Measurements from ENCODE around the gene OAS1. TPM values are rescaled to one million over a fixed set of nuclear protein-coding genes. Genes with fewer than 3 reads are reported as not detected.
"Not testable (repeated sequence)": the region's sequence is repeated elsewhere in the genome, so short reads cannot be mapped to it uniquely, and the experiment has no call there.

Gene OAS1
- total and polyA plus RNA-seq, 2 donors (not counting 1 experiment from before 2014, with no cell fraction given): 48.3 to 70.2 TPM

GRCh38 chr12:112950701-112951100 is 43.9 kb downstream of the OAS1 start:
- CTCF ChIA-PET: no interaction called here
- H3K9me3 Mint-ChIP-seq (ENCODE audit: insufficient read depth): peaks cover 4% of the 10 kb centered on the region
- Histone ChIP-seq H3K27ac (ENCODE audit: low read length in 2 of 2) (no peak overlapping the region), H3K36me3 (replicated peaks in 1 of 2; ENCODE audit: control extremely low read depth in 1 of 2, control insufficient read depth in 1 of 2, extremely low read depth in 1 of 2, insufficient read depth in 2 of 2, low read length in 1 of 2) (peaks cover 0 to 9% of the 10 kb centered on the region in 2 experiments), H3K79me2 (ENCODE audit: control insufficient read depth, insufficient read depth, low read length) (no peaks in the 10 kb centered on the region), H3K9me3 (ENCODE audit: control extremely low read depth in 1 of 3, control insufficient read depth in 2 of 3, insufficient read depth in 1 of 3, low read length in 2 of 3) (peaks cover 0 to 4% (median 1%) of the 10 kb centered on the region in 3 donors), H3K4me1 (ENCODE audit: control insufficient read depth in 2 of 2, insufficient read depth in 2 of 2, low read length in 2 of 2) (no peaks in the 10 kb centered on the region), H3K27me3 (replicated peaks in 1 of 4; ENCODE audit: control extremely low read depth in 1 of 4, control insufficient read depth in 3 of 4, insufficient read depth in 4 of 4, low read length in 3 of 4) (no peaks in the 10 kb centered on the region), H4K20me1 (ENCODE audit: control insufficient read depth, insufficient read depth, low read length, poor library complexity, severe bottlenecking) (no peaks in the 10 kb centered on the region), H3K9ac (ENCODE audit: low read length) (no peak overlapping the region), H3K4me3 (ENCODE audit: control extremely low read depth in 1 of 5, extremely low read depth in 1 of 5, insufficient read depth in 1 of 5, low read depth in 2 of 5, low read length in 4 of 5) (no peak overlapping the region), H2AFZ (ENCODE audit: insufficient read depth, low read depth, low read length, poor library complexity, severe bottlenecking) (no peak overlapping the region), H3K4me2 (replicated peaks; ENCODE audit: low read depth, low read length, poor library complexity, severe bottlenecking) (no peak overlapping the region)
- ATAC-seq (ENCODE audit: low read depth): no peak
- H3K4me1 Mint-ChIP-seq: no peaks in the 10 kb centered on the region
- 94% methylated on average over 8 of the region's 11 CpGs for WGBS (ENCODE audit: insufficient coverage)
- intact Hi-C loops (cut with micrococcal nuclease): no loop called here
- no peak for DNase-seq
- POLR2A ChIA-PET: no interaction called here
- no peak overlapping the region for H3K4me3 Mint-ChIP-seq
- H3K27ac Mint-ChIP-seq: no peak overlapping the region
- H3K27me3 Mint-ChIP-seq: no peaks in the 10 kb centered on the region
- TF ChIP-seq EZH2 (IDR thresholded peaks at IDR 0.05; ENCODE audit: borderline replicate concordance, insufficient read depth, low read depth, low read length, poor library complexity, severe bottlenecking): no peak
- no peak for TF ChIP-seq CTCF (IDR thresholded peaks at IDR 0.05)

GRCh38 chr12:112957125-112957524 is 50.4 kb downstream of the OAS1 start:
- not testable (repeated sequence) for DNase-seq

More at GRCh38 chr12:112957125-112957524, 50.4 kb downstream of the OAS1 start:
- H3K36me3 ChIP-seq (replicated peaks in 1 of 2; ENCODE audit: control extremely low read depth in 1 of 2, control insufficient read depth in 1 of 2, extremely low read depth in 1 of 2, insufficient read depth in 2 of 2, low read length in 1 of 2): peaks cover 0 to 18% of the 10 kb centered on the region in 2 experiments
- H3K79me2 ChIP-seq (ENCODE audit: control insufficient read depth, insufficient read depth, low read length); H3K27me3 ChIP-seq (replicated peaks in 1 of 4; ENCODE audit: control extremely low read depth in 1 of 4, control insufficient read depth in 3 of 4, insufficient read depth in 4 of 4, low read length in 3 of 4); H3K4me3 Mint-ChIP-seq; H3K4me1 Mint-ChIP-seq; H3K27ac Mint-ChIP-seq; intact Hi-C loops (cut with micrococcal nuclease); CTCF ChIA-PET; ATAC-seq (ENCODE audit: low read depth); H3K27me3 Mint-ChIP-seq; H2AFZ ChIP-seq (ENCODE audit: insufficient read depth, low read depth, low read length, poor library complexity, severe bottlenecking); H4K20me1 ChIP-seq (ENCODE audit: control insufficient read depth, insufficient read depth, low read length, poor library complexity, severe bottlenecking); H3K4me3 ChIP-seq (ENCODE audit: control extremely low read depth in 1 of 5, extremely low read depth in 1 of 5, insufficient read depth in 1 of 5, low read depth in 2 of 5, low read length in 4 of 5); POLR2A ChIA-PET; H3K9ac ChIP-seq (ENCODE audit: low read length); H3K27ac ChIP-seq (ENCODE audit: low read length in 2 of 2); H3K9me3 Mint-ChIP-seq (ENCODE audit: insufficient read depth); H3K4me1 ChIP-seq (ENCODE audit: control insufficient read depth in 2 of 2, insufficient read depth in 2 of 2, low read length in 2 of 2); H3K4me2 ChIP-seq (replicated peaks; ENCODE audit: low read depth, low read length, poor library complexity, severe bottlenecking); H3K9me3 ChIP-seq (ENCODE audit: control extremely low read depth in 1 of 3, control insufficient read depth in 2 of 3, insufficient read depth in 1 of 3, low read length in 2 of 3): not testable (repeated sequence)
- WGBS (ENCODE audit: insufficient coverage): 87% methylated on average over 2 of the region's 4 CpGs
